Stimulated activated CD4-positive, alpha-beta T cell treated with anti-CD3 and anti-CD28 coated beads, Interleukin-1b, Interleukin-23, amount 100 ng/mL, for 1 hour (primary cell): Measurements from ENCODE around the gene HES7.
A peak's percentile ranks its signal among the peaks of the same experiment; 100 is the strongest.

ENCODE experiments used
- DNase-seq, 2 donors: peaks; one replicate each; pipeline ENCODE4 v3.0.0-alpha.2; 2020; ENCODE audit warnings: low read depth in 2 of 2

The HES7 gene

DNA sequence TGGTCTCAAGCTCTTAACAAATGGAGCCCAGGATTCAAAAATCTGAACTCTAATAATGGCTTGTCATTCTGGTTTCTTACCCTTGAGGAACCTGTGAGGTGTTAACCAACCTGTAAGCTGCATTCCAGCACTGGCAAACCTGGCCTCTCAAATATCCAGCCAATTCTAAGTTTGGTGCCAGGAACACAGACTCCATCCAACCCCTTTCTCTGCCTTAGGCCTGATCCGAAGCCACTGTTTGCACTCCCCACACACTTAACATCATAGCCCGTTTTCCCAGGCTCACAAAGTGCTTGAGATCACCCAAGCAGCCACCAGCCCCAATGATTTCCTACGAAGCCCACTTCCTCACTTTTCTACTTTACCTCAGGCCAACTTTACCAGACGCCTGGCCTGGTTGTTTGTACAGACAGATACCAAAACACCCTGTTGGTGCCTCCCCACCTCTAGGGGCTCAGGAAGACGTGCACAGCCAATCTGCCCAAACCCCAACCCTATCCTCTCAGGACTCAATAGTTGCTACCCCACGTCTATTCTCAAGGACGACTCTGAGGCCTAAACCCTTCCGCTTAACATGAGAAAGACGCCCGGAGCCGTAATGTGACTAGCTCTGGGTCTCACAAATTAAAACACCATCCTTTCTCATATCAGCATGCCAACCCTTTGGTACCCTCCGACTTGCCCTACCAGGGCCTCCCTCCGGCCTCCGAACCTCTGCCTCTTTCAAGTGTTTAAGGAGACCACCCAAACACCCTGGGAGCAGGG lies 31.5 kb upstream of the HES7 start:
- no peak for DNase-seq

DNA sequence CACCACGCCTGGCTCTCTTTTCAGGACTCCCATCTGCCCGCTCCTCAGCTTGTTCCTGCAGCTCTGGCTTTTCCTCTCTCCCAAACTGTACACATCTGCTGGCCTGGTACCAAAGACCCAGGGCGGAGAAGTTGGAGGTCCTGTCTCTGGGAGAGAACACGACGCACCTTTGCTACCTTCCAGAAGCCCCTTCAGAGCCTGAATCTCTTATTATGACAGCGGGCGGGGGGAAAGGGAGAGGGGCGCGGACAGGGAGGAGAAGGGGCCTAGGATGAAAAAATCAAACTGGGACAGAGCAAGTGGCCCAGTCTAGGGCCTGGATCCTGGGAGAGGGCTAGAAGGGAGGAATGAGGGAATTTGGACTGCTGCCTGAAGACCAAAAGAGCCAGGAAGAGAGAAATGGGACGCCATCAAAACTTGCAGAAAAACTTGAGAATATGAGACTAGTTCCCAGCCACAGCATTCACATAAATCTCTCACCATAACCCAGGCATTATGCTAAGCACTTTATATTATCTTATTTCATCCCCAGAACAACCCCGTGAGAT lies 30.8 kb upstream of the HES7 start:
- DNase-seq, result no peak

DNA sequence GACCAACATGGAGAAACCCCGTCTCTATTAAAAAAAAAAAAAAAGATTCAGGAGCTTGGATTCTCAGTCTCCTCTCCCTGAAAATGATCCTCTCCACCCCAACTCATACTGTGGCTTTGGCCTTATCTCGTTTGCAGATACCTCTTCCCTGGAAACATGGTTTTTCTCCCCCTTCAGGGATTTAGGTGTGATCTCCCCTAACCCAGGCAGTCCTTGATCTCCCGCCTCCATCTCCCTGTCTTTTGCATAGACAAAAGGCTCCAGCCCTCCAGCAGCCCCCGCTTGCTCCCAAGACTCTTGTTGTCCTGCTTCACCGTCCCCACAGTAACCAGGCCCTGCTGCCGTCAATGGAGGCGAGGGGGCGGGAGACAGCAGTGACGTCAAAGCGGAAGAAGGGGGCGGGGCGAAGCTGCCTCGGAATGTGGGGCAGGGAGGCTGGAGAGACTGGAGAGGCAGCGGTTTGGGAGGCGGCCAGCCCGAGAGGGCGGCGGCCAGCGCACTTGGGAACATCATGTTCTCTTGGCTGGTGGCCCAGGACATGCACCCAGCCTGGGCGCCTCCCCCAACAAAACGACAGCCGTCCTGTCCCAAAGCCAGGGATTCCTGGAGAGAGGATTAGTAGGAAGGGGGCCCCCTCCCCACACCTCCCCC lies 30.2 kb upstream of the HES7 start:
- DNase-seq, result peak; percentile 71

DNA sequence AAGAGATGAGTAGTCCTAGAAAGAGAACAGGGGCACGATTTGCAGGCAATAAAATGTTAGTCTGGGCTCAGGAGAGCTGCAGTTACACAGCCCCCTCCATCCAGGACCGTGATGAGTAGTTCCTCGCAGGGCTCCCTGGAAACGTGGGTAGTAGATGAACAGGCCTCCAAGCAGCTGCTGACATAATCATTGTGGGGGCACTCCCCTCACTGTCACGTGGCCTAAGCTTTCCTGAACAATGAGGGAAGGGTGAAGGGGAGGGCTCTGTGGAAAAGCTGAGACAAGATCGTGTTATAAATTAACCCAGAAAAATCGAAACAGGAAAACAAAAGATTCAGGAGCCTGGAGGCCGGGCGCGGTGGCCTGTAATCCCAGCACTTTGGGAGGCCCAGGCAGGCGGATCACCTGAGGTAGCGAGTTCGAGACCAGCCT lies 29.6 kb upstream of the HES7 start:
- no peak for DNase-seq

DNA sequence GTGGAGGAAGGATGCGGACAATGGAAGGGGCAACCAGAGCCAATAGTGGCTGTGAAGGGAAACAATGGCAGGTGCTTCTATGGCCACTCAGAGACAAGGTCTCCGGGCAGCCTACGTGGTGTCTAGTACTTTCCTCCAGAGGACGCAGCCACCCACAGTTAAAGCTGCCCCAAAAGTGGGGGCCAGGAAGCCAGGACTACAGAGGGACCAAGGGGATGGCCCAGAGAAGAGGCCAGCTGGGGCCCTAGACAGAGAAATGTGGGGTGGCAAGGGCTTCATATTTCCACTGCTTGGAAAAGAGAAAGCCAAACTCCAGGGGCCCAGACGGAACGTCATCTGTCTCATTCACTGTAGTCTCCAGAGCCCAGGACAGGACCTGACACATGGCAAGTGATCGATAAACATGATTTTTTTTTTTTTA lies 29.1 kb upstream of the HES7 start:
- no peak for DNase-seq

DNA sequence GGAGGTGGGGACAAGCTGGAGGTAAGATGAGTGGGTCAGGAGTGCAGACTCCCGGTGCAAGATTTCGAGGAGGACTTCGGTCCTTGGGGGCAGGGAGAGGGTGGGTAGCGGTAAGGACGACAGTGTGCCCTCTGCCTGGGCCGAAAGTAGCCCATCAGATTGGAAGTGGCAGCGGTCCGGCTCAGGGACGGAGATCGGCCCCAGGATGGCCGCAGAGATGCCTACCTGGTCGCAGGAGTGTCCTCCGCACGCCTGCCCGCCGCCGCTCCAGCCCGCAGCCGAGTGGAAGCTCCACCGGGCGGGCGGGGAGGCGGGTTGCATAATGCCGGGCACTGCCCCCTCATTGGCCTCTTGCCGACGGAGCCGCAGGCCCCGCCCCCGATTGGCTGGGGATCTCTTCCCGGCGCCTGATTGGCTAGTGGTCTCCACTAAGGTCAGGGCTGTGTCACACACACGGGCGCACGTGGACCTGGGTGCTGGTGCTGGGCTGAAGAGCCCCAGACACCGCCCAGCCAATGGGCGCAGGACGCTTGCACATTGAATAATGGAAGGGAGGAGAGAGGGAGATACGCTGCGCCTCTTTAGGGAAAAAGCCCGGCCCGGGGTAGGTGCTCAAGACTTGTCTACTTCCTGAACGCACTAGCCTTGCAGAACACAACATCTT lies 28.3 kb upstream of the HES7 start, which contains the start of gene PER1:
Gene PER1 (minus strand): TSS at position 293 of the 664 bp plus-strand sequence. CDS start 1,698 bp downstream, outside the sequence.
- DNase-seq, result peak; percentile 61 to 74

DNA sequence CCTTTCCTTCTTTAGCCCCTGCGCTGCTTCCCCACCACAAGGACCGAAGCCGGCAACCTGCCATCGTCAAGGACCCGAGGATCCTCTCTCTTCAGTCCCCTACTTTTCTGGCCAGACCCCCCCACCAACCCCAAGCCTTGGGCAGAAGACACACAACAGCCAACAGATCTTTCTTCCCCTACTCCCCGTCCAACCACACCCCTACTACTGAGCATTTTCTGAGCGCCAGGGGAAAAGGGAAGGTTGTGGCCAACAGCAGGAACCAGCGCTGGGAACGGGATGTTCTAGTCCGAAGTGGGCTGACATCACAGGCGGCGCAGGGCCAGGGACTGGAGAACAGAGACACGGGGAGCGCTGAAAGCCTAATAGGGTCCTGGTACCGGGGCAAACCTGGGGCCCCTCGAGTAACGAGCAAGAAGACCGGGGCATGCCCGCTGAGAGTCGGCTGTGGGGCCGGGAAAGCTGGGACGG lies 27.8 kb upstream of the HES7 start:
- DNase-seq, result no peak

DNA sequence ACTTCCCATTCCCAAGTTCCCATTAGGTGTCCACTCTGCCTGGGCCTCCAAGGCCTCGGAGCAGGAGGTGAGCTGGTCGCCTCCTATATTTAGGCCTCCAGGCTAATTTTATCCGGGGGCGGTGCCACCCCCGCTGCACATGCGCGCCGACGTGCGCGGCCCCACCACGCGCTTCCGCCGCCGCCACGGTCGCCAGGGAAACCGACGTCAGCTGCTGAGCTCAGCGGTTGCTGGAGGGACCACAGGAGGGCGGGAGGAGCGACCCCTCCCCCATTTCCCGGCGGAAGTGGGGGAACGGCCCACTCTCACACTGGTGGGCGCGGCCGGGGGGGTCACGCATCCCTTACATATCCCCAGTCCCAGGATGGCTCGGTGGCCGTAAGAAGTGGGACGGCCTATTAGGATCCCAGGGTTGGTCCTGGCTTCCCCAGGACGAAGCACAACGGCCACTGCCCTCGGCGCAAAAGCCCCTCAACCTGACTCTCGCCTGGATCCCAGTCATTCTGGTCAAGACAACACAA lies 27.3 kb upstream of the HES7 start:
- peak; percentile 68 to 69 for DNase-seq

DNA sequence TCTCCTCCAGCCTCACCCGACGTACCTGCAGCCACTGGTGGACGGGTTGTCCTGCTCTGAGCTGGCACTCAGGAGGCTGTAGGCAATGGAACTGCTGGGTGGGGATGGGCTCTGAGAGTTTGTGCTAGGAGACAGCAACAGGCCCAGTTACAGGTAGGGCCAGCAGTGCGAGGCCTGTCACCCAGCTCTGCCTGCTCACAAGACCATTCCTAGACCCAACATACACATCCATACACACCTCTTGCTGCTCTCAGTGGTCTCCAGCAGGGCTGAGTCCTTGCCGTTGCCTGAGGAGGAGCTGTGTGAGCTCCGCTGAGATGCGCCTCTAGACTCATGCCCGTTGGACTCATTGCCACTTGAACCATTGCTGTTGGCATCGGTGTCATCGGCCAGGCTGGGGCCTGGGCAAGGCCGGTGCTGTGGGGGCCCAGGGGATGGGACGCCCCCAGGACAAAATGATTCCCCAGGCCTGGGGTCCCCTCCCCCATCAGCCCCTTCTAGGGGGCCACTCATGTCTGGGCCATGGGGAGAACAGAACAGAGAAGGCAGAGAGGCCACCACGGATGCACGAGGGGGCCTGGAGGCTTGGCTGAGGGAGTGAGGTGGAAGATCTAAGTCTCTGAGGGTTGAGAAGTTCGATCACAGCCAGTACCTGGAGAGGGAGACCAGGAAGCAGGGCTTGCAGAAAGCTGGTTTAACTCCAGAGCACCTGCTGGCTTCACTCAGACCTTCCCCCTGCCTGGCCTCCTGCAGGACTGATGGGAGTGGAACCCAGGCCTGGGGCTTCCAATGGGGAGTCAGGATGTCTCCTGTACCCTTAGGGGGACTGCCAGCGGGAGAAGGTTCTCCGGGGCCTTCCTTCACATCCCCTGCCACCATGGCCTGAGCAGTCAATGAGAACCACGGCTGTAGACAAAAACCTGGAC lies 26.6 kb upstream of the HES7 start:
- DNase-seq, result no peak

DNA sequence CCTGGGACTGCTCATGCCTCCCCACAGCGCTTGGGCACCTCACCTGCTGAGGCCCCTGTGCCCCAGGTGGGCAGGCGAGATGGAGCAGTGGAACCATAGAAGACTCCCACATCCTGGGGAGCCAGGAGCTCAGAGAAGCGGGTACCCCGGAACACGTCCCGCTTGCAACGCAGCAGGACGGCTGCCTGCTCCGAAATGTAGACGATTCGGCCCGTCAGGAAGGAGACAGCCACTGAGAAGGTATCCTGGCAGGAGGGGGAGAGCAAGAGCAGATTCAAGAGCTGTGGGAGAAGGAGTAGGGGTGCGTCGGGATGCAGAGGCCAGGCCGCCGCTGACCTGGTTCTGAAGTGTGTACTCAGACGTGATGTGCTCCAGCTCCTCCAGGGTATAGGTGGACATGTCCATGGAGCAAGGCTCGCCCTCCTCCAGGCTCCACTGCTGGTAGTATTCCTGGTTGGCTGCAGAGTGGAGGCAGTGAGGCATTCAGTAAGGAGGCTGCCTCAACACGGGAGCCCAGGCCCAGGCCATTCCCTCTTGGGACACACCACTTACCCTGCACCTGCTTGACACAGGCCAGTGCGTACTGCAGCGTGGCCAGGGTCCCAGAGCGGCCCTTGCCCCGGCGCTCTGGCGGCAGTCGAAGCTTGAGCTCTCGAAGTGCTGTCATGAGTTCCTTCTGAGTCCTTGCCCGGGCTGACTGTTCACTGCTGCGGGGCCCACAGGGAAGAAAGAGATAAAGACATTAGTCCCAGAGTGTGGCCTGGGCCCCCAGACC lies 25.7 kb upstream of the HES7 start:
- no peak for DNase-seq

DNA sequence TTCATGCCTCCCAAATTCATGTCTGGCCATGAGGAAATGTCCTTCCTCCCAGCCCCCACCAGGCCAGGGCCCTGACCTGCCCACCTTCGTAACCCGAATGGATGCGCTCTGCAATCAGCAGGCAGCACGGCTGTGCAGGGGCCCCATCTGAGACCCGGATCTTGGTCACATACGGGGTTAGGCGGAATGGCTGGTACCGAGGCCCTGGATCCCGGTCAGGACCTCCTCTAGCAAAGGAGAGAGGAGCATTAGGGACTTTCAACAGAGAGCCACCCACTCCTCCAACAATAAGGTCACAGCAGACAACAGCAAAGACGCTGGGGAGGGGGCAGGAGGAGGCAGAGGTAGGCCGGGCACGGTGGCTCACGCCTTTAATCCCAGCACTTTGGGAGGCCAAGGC lies 24.7 kb upstream of the HES7 start:
- no peak for DNase-seq

DNA sequence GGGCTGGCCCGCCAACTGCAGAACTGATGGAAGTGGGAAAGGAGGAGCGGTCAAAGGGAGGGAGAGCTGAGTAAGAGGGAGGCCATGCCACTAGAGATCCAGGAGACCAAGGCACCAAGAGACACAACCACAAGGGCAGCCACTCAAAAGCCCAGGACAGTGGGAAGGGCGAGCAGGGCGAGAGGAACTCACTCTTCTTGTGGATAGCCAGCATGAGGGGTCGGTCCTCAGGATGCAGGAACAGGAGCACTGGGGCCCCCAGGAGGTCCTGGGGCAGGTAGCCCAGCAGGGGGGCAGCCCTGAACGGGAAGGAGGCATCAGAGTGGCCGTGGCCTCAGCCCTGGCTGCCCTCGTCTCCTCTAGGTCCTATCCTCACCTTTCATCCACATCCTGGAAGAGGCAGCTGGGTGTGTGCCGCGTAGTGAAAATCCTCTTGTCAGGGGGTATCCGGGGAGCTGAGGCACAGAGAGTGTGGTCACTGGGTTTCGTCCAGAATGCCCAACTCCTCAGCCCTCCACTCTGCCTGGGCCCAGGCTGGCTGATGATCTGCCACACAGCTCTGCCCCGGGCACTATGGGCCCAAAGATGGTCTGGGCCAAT lies 24.0 kb upstream of the HES7 start:
- no peak for DNase-seq

DNA sequence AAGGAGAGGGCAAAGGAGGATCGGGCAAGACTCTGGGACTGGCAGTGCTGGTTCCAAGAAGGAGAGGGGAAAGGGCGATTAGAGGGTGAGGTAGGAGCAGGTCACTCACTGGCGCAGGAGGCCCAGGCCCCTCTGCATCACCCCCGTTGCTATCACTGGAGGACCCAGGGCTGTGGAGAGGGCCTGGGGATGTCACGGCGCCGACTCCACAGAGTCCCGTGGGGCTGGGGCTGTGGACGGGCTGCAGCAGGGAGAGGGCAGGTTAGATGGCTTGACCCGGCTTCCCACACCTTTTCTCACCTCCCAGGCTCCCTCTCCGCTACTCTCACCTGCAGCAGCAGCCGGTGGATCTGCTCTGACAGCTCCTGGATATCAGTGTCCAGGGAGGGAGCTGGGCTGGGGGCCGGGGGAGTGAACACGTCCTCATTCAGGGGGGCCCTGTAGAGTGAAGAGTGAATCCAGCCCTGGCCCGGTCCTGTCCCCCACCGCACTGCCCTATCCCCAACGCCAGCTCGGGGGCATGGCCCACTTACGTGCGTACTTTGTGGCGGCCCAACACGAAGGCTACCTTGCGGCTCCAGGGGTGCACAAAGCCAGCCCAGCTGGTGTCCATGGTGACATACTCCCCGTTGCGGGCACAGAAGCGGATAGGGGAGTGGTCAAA lies 23.4 kb upstream of the HES7 start:
- DNase-seq, result no peak

DNA sequence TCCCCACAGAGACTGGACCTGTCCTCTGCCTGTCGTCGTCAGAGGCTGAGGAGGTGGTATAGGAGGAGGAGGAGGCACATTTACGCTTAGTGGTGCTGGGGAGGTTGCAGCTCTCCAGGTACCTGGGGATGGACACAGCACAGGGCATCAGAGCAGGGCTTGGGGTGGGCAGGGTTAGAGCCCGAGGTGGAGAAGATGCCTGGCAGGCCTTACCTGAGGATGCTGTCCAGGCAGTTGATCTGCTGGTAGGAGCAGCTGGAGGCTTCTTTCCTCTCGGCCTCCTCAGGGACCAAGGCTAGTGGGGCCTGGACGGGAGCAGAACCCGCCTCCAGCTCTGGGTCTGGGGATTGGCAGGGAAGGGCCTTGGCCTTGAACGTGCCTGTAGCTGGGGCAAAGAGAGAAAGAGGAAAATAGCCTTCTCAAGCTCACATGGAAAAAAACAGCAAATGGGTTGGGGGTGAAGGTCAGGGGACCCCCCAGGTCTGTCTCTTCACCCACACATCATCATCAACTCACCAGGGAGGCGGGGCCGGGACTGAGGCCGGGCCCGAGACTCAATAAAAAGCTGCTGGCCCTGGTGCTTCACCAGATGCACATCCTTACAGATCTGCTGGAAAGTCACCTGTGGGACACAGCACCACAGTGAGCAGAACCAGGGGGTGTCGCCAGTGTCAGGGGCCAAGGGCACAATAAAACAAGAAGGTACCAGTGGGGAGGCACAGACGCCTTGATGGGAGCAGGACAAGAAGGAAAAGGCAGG lies 22.7 kb upstream of the HES7 start:
- no peak for DNase-seq

DNA sequence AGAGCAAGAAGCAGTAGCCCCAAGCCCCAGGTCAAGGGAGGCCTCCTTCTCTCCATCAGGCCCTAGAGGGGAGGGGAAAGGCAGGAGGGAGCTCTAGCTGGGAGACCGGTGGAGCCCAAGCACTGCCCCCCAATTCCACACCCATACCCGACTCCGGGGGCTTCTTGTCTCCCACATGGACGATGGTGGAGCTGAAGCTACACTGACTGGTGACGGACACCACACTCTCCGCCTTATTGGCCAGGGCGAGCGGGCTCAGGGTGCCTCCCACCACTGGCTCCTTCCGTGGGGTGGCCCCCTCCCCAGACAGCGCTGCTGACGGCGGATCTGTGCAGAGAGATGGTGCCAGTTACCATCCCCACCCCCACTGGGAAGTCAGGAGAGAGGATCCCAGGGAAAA lies 21.9 kb upstream of the HES7 start:
- DNase-seq, result no peak

DNA sequence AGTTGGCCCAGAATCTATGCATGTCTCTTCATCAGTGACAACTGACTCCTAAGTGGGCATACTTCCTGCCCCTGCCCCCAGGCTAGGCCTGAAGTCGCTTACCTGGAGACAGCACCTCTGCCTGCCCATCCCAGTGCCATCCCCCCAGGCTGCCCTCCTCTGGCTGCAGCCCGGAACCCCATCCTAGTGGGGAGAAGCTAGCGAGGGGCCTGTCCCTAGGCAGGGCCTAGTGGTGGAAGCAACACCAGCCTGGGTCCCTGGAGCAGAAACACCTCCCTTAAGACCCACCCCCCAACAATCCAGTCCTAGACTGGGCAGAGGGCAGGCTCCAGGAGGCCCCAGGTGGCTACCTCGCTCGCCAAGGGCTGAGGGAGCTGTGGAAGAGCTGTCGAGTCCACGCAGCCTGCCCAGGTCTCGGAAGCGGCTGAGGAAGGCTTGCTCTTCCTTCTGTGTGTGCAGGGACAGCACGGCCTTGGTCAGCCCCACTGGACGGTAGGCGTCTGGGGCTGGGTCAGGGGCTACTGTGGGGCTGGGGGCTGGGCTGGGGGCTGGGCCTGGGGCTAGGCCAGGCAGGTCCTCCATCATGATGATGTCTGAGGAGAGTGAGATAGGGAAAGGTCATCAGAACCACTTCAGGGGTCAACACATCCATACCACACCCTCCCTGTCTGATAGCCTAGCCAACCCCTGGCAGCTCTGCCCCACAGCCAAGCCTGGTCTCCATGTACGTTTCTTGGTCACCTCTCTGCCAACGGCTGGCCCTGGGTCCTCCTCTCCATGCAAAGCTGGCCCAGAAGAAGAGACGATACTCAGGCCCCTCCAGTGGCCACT lies 20.7 kb upstream of the HES7 start:
- no peak for DNase-seq

DNA sequence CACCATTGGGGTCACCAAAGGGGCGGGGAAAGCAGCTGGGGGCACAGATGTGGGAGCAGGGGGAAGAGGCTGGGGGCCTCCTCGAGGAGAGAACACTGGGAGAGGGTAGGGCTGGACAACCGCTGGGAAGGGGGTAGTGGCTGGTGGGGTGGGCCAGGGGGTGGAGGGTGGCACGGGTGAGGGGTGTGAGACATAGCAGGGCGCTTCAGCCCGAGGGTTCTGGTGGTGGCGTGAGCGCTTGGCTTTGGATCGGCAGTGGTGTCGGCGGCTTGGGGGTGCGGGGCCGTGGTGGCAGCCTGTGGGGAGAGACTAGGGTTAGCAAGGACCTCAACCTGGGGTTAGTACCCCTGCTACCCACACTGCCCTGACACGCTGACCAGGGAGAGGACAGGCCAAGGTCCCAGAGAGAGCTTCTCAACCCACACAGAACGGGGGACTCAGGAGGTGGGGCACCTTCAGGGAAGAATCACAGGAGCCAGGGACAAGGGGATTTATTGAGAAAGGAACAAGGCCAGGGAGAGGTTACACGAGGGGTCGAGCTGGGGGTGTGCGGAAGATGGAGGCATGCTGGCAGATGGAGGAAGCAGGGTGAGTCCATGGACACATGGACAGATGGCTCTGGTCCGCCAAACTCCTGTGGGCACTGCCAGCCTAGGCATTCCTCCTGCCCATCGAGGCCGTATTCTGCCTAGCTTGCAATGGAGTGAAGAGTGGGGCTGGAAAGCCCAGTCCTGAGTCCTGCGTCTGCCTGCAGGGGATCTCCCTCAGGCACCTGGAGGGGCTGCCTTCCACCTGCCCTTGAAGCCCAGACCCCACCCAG lies 19.9 kb upstream of the HES7 start:
- no peak for DNase-seq
